Progenitor cell of endocrine pancreas (in vitro differentiated cells): ENCODE results near the gene BEGAIN. TPM values are rescaled to one million over a fixed set of nuclear protein-coding genes. Genes with fewer than 3 reads are reported as not detected.

Experiments used
- DNase-seq: peaks from one replicate; pipeline ENCODE4 v3.0.0; 2021; ENCODE audit warnings: low spot score; ENCODE audit not compliant: unreplicated experiment
- H3K27ac Mint-ChIP-seq: 2 replicates; pipeline ENCODE4 v1.8.0; 2021; ENCODE audit warnings: mild to moderate bottlenecking, moderate library complexity, mixed read lengths
- H3K27me3 Mint-ChIP-seq: 2 replicates; pipeline ENCODE4 v1.8.0; 2021; ENCODE audit warnings: mixed read lengths
- H3K36me3 Mint-ChIP-seq: 2 replicates; pipeline ENCODE4 v1.8.0; 2022; ENCODE audit warnings: mixed read lengths; ENCODE audit not compliant: insufficient read depth
- H3K4me1 Mint-ChIP-seq: 2 replicates; pipeline ENCODE4 v1.8.0; 2021; ENCODE audit warnings: low read depth, mixed read lengths
- H3K4me3 Mint-ChIP-seq: 2 replicates; pipeline ENCODE4 v1.8.0; 2021; ENCODE audit warnings: low read depth, mild to moderate bottlenecking, moderate library complexity, mixed read lengths
- H3K9me3 Mint-ChIP-seq: 2 replicates; pipeline ENCODE4 v1.8.0; 2021; ENCODE audit warnings: low read depth, mixed read lengths
- CTCF ChIP-seq: fragments of 200-600 bp; sonication (generic); IDR thresholded peaks from one replicate; pipeline ENCODE4 v1.5.0; 2021; ENCODE audit warnings: antibody characterized with exemption, mild to moderate bottlenecking; ENCODE audit not compliant: unreplicated experiment
- total RNA-seq: library from RNA; stranded (reverse); gene quantifications from 2 replicates; pipeline ENCODE4 v1.2.1, GENCODE V29; 2021

The BEGAIN gene
- total RNA-seq, 1 donor from 2014 or later, result 0.65 TPM

- Mint-ChIP-seq H3K27me3 (peaks cover 12% of the 10 kb centered on the region), H3K9me3 (no peaks in the 10 kb centered on the region), H3K27ac (no peak overlapping the region), H3K36me3 (no peaks in the 10 kb centered on the region), H3K4me3 (no peak overlapping the region), H3K4me1 (no peaks in the 10 kb centered on the region)
- TF ChIP-seq CTCF, result no peak
- DNase-seq, result no peak
These were observed 42.6 kb downstream of the BEGAIN start for GRCh38 chr14:100544506-100545141.

- Mint-ChIP-seq H3K9me3 (no peaks in the 10 kb centered on the region), H3K27me3 (peaks cover 5% of the 10 kb centered on the region), H3K36me3 (no peaks in the 10 kb centered on the region), H3K4me1 (no peaks in the 10 kb centered on the region), H3K4me3 (no peak overlapping the region), H3K27ac (no peak overlapping the region)
- TF ChIP-seq CTCF, result no peak
- DNase-seq, result no peak
These were observed 43.5 kb downstream of the BEGAIN start for GRCh38 chr14:100543471-100544455.

- Mint-ChIP-seq H3K27me3 (peaks cover 5% of the 10 kb centered on the region), H3K4me1 (no peaks in the 10 kb centered on the region), H3K9me3 (no peaks in the 10 kb centered on the region), H3K36me3 (no peaks in the 10 kb centered on the region), H3K27ac (no peak overlapping the region), H3K4me3 (no peak overlapping the region)
- DNase-seq, result no peak
- TF ChIP-seq CTCF, result no peak
These were observed 44.5 kb downstream of the BEGAIN start for GRCh38 chr14:100542619-100543205.

- peaks cover 3% of the 10 kb centered on the region for H3K27me3 Mint-ChIP-seq
- DNase-seq, result no peak
- no peak overlapping the region for H3K27ac Mint-ChIP-seq
- H3K4me1 Mint-ChIP-seq, result no peaks in the 10 kb centered on the region
- H3K4me3 Mint-ChIP-seq, result no peak overlapping the region
- no peaks in the 10 kb centered on the region for H3K9me3 Mint-ChIP-seq
- no peaks in the 10 kb centered on the region for H3K36me3 Mint-ChIP-seq
- no peak for TF ChIP-seq CTCF
These were observed 45.3 kb downstream of the BEGAIN start for GRCh38 chr14:100541621-100542560.
